ENCODE data around the gene SGCA. TPM values are rescaled to one million over a fixed set of nuclear protein-coding genes. Genes with fewer than 3 reads are reported as not detected.

The SGCA gene
- total and polyA plus RNA-seq, 10 of the 15 experiments (the other 5 are each of a cell fraction or from before 2014, with no cell fraction given): 0.13 to 2.2 (median 0.50) TPM; not detected in 2

- TF ChIP-seq EED (IDR thresholded peaks at IDR 0.05; ENCODE audit: low read depth) (peak; percentile 50; the same call in 1 of the 2 replicates), WRNIP1 (IDR thresholded peaks at IDR 0.05; ENCODE audit: borderline replicate concordance, low read depth, low read length) (no peak)
Measured at GRCh38 chr17:50146927-50147665, 18.7 kb upstream of the SGCA start (continued).

- intact Hi-C loops (cut with micrococcal nuclease; ENCODE audit: unreplicated experiment) (loop anchor here (5.0 kb wide), 1 partner anchor 51 kb away; the partner anchor contains the start of gene PDK2), in situ Hi-C loops (cut with MboI) (no loop called here)
- Histone ChIP-seq H3K4me2 (ENCODE audit: control insufficient read depth, insufficient read depth) (peak overlapping the region; percentile 96), H3K9me3 (replicated peaks; ENCODE audit: control insufficient read depth, insufficient read depth, low read length) (no peaks in the 10 kb centered on the region), H3K79me2 (ENCODE audit: control insufficient read depth, insufficient read depth, low read length) (peaks cover 87% of the 10 kb centered on the region), H3K4me3 (peak overlapping the region; percentile 95), H3K9ac (ENCODE audit: control insufficient read depth, insufficient read depth, low read length) (peak overlapping the region; percentile 92), H2AFZ (ENCODE audit: control insufficient read depth, low read depth, low read length) (no peak overlapping the region), H3K4me1 (ENCODE audit: control insufficient read depth, insufficient read depth, low read length) (peaks cover 44% of the 10 kb centered on the region), H3K36me3 (ENCODE audit: control insufficient read depth in 2 of 2, insufficient read depth in 2 of 2, low read length in 1 of 2) (peaks cover 20 to 26% of the 10 kb centered on the region in 2 experiments), H3K27ac (ENCODE audit: control insufficient read depth, insufficient read depth) (peak overlapping the region; percentile 89), H3K27me3 (replicated peaks in 1 of 2; ENCODE audit: control insufficient read depth in 2 of 2, insufficient read depth in 2 of 2, low read length in 1 of 2) (no peaks in the 10 kb centered on the region), H4K20me1 (ENCODE audit: control insufficient read depth, insufficient read depth) (peaks cover 6% of the 10 kb centered on the region)
- RAD21 ChIA-PET (ENCODE audit: unreplicated experiment): interaction anchor here (0.7 to 2.9 kb wide), 10 partner anchors 8 to 147 kb away, joined by 3 to 19 read pairs (median 4); partner anchors contain the start of genes SAMD14 and SGCA
- DNase-seq (ENCODE audit: low read depth, low spot score) (no peak), FAIRE-seq (no peak), ATAC-seq (peak; percentile 2)
- no TSS peak for BruUV-seq (replicated peaks)
- SMC1A ChIA-PET (ENCODE audit: uncharacterized antibody, unreplicated experiment): interaction anchor here (0.8 to 2.9 kb wide), 8 partner anchors 9 to 54 kb away, joined by 3 to 14 read pairs (median 6); partner anchors contain the start of gene PDK2
- CTCF ChIA-PET: interaction anchor here (1.0 to 9.3 kb wide), 7 partner anchors 8 to 54 kb away, joined by 6 to 99 read pairs (median 15); partner anchors contain the start of gene PDK2
- TF ChIP-seq PAX8 (IDR thresholded peaks at IDR 0.05) (no peak), RAD21 (IDR thresholded peaks at IDR 0.05; ENCODE audit: insufficient read depth, low read depth, low read length) (no peak), TAF1 (IDR thresholded peaks at IDR 0.05; ENCODE audit: borderline replicate concordance, low read depth, low read length) (0 out of 2 replicates have a peak, but pooled peaks have one; percentile 51), HDAC6 (IDR thresholded peaks at IDR 0.05; ENCODE audit: unreplicated experiment) (no peak), HDAC2 (IDR thresholded peaks at IDR 0.05) (no peak)
- 0% methylated on average over 5 of the region's 5 CpGs for WGBS (ENCODE audit: insufficient coverage, insufficient replicate concordance, low lambda C conversion rate, missing lambda C conversion rate)
- POLR2A ChIA-PET: interaction anchor here (0.6 to 2.7 kb wide), 10 partner anchors 9 to 570 kb away, joined by 3 to 18 read pairs (median 4); partner anchors contain the start of gene SGCA
Measured at GRCh38 chr17:50147841-50148225, 18.0 kb upstream of the SGCA start.

All from GM12878 (cell line).